SK-N-MC (cell line): ENCODE data around the gene OR5H2.

Source experiments
- EZH2 ChIP-seq: fragments of 200-600 bp; sonication (generic); IDR thresholded peaks from one replicate; pipeline ENCODE4 v1.6.1; 2017; ENCODE audit warnings: antibody characterized with exemption
- FOXP2 ChIP-seq: optimal IDR thresholded peaks from 2 replicates; pipeline ENCODE3; 2011; ENCODE audit warnings: mild to moderate bottlenecking, moderate library complexity; ENCODE audit not compliant: insufficient read depth; ENCODE audit errors: extremely low read length, control extremely low read depth
- POLR2AphosphoS5 ChIP-seq: IDR thresholded peaks from 2 replicates; pipeline ENCODE4 v1.6.1; 2012; ENCODE audit warnings: mild to moderate bottlenecking, low read depth, low read length, borderline replicate concordance

GRCh38 chr3:98290916-98291315 lies 8.6 kb downstream of the OR5H2 start:
- TF ChIP-seq POLR2AphosphoS5 (no peak), EZH2 (no peak), FOXP2 (no peak)
